Psoas muscle (tissue), 8 donors: ENCODE results near the gene DFFA. TPM values are rescaled to one million over a fixed set of nuclear protein-coding genes. Genes with fewer than 3 reads are reported as not detected.

ENCODE experiments used
- ATAC-seq, 4 donors: fragments of 200-7000 bp; cut with Tn5 transposase; one replicate each; pipeline ENCODE4 v1.9.1; 2020; ENCODE audit warnings: moderate library complexity in 3 of 4, mild to moderate bottlenecking in 2 of 4
- DNase-seq, 2 donors: peaks; one replicate each; pipeline ENCODE4 v3.0.0-alpha.2; 2020
- H3K27ac ChIP-seq: fragments of 200-600 bp; one replicate; pipeline ENCODE4 v1.8.0; 2022
- H3K27me3 ChIP-seq, 3 donors: fragments of 200-600 bp in 1 of 3; one replicate each; pipeline versions ENCODE4 v1.6.1 to v1.8.0; 2013 to 2022; ENCODE audit warnings: low read length in 2 of 3, mild to moderate bottlenecking in 2 of 3, moderate library complexity in 1 of 3; ENCODE audit not compliant: insufficient read depth in 3 of 3
- H3K36me3 ChIP-seq, 2 donors: fragments of 200-600 bp in 1 of 2; one replicate each; pipeline versions ENCODE4 v1.6.1 to v1.8.0; 2013 to 2022; ENCODE audit warnings: low read depth in 1 of 2, mild to moderate bottlenecking in 1 of 2, moderate library complexity in 1 of 2; ENCODE audit not compliant: insufficient read depth in 1 of 2
- H3K4me1 ChIP-seq: fragments of 200-600 bp; one replicate; pipeline ENCODE4 v1.8.0; 2022
- H3K4me3 ChIP-seq: fragments of 200-600 bp; one replicate; pipeline ENCODE4 v1.8.0; 2022; ENCODE audit warnings: mild to moderate bottlenecking
- H3K9me3 ChIP-seq: fragments of 200-600 bp; one replicate; pipeline ENCODE4 v1.8.0; 2022
- CTCF ChIP-seq: fragments of 200-600 bp; IDR thresholded peaks from one replicate; pipeline ENCODE4 v1.8.0; 2022; ENCODE audit warnings: antibody characterized with exemption
- WGBS, 3 donors: extraction: QIAGEN DNeasy Blood & Tissue Kit; methylation state at CpG; one replicate each; pipeline versions ENCODE4 v1.1.6 to v1.1.7; 2013; 5-methylcytosine and 5-hydroxymethylcytosine counted together
- intact Hi-C, 2 donors: fragments of 100-400 bp; cut with DNase I; formaldehyde crosslinking; loops; one replicate each; pipeline versions ENCODE4 v1.11.0 to v1.14.2; 2022
- polyA plus RNA-seq, 3 donors: library from polyadenylated mRNA; stranded (reverse); fragments of 200-250 nt; gene quantifications; one replicate each; pipeline ENCODE4 v1.2.3, GENCODE V29; 2013
- total RNA-seq, 4 donors: library from RNA; stranded (reverse); fragmentation: NEBNext Ultra II Directional in 2 of 4; extraction: Animal tissue kit (Norgen Biotek cat#: 25700) in 2 of 4; gene quantifications; one replicate each; pipeline versions ENCODE4 v1.2.1 to v1.2.4, GENCODE V29; 2021 to 2023
- donor health status: healthy with polysubstance abuse.
- donor health status: DM: no; HTN: no; CAD: no; lungs with moderate emphysema.
- donor health status: Bipolar disorder and iron deficiency.
- donor health status: healthy.
- donor health status: DM: yes; HTN: yes; CAD: no.
- donor health status: DM: no; HTN: no; CAD: no.
- donor health status: DM: no; HTN: no; CAD: no.
- donor health status: DM: yes; HTN: yes; CAD: no.

The DFFA gene
- total and polyA plus RNA-seq, 7 donors, result 11.5 to 26.8 (median 20.9) TPM

- WGBS, 3 donors, result 31 to 40% (median 33%) methylated on average over 12 of the region's 12 CpGs
- intact Hi-C loops, result loop anchor here (5.0 kb wide), 2 partner anchors 276 to 281 kb away; no protein-coding TSS in a partner anchor
- Histone ChIP-seq H3K9me3 (no peaks in the 10 kb centered on the region), H3K4me3 (no peak overlapping the region), H3K36me3 (no peaks in the 10 kb centered on the region), H3K4me1 (peaks cover 71% of the 10 kb centered on the region), H3K27me3 (no peaks in the 10 kb centered on the region), H3K27ac (peak overlapping the region; percentile 43)
- DNase-seq, result peak; percentile 51 to 79
- peak; percentile 81 to 91 (median 89) for ATAC-seq
- no peak for TF ChIP-seq CTCF
These were observed 38.5 kb upstream of the DFFA start for GRCh38 chr1:10510520-10511493.

GRCh38 chr1:10509809-10510509 lies 37.6 kb upstream of the DFFA start:
- H3K27ac ChIP-seq, result peak overlapping the region; percentile 43
- H3K4me1 ChIP-seq, result peaks cover 65% of the 10 kb centered on the region
- 78 to 87% (median 81%) methylated on average over 6 of the region's 6 CpGs for WGBS, 3 donors
- ATAC-seq (no peak), DNase-seq (no peak)
- H3K36me3 ChIP-seq, result no peaks in the 10 kb centered on the region
- TF ChIP-seq CTCF, result no peak
- no peaks in the 10 kb centered on the region for H3K9me3 ChIP-seq
- intact Hi-C loops, result loop anchor here (5.0 kb wide), 3 partner anchors 277 to 357 kb away; no protein-coding TSS in a partner anchor
- no peak overlapping the region for H3K4me3 ChIP-seq
- no peaks in the 10 kb centered on the region for H3K27me3 ChIP-seq

GRCh38 chr1:10508511-10508951 lies 36.2 kb upstream of the DFFA start:
- peaks cover 57% of the 10 kb centered on the region for H3K4me1 ChIP-seq
- intact Hi-C loops, result loop anchor here in 1 of 2 donors (5.0 kb wide), 1 partner anchor 359 kb away; no protein-coding TSS in a partner anchor
- 42 to 56% (median 53%) methylated on average over 3 of the region's 3 CpGs for WGBS, 3 donors
- TF ChIP-seq CTCF, result no peak
- H3K27me3 ChIP-seq, result no peaks in the 10 kb centered on the region
- H3K9me3 ChIP-seq, result no peaks in the 10 kb centered on the region
- DNase-seq (no peak), ATAC-seq (peak in 2 of 4 donors; percentile 33 to 43)
- no peaks in the 10 kb centered on the region for H3K36me3 ChIP-seq
- H3K4me3 ChIP-seq, result no peak overlapping the region
- H3K27ac ChIP-seq, result no peak overlapping the region

- ATAC-seq (peak; percentile 74 to 82 (median 78)), DNase-seq (peak; percentile 61 to 81)
- no peaks in the 10 kb centered on the region for H3K36me3 ChIP-seq
- 72 to 75% (median 74%) methylated on average over 17 of the region's 17 CpGs for WGBS, 3 donors
- H3K27ac ChIP-seq, result no peak overlapping the region
- H3K27me3 ChIP-seq, result no peaks in the 10 kb centered on the region
- peaks cover 46% of the 10 kb centered on the region for H3K4me1 ChIP-seq
- no peak overlapping the region for H3K4me3 ChIP-seq
- no peaks in the 10 kb centered on the region for H3K9me3 ChIP-seq
- intact Hi-C loops, result loop anchor here in 1 of 2 donors (5.0 kb wide), 1 partner anchor 360 kb away; no protein-coding TSS in a partner anchor
- TF ChIP-seq CTCF, result peak; percentile 87
These were observed 35.0 kb upstream of the DFFA start for GRCh38 chr1:10507111-10507879.
